Melanocyte of skin (primary cell): ENCODE results near the gene ERLIN1. TPM values are rescaled to one million over a fixed set of nuclear protein-coding genes. Genes with fewer than 3 reads are reported as not detected.

Experiments used
- total RNA-seq, 2 donors: library from RNA; depleted of rRNA; stranded (reverse); fragments of >200 nt; gene quantifications; 2 replicates each; pipeline ENCODE4 v1.2.3, GENCODE V29; 2012

ERLIN1 gene
- total RNA-seq: 10 to 100 TPM; 16.9 to 29.0 TPM

DNA sequence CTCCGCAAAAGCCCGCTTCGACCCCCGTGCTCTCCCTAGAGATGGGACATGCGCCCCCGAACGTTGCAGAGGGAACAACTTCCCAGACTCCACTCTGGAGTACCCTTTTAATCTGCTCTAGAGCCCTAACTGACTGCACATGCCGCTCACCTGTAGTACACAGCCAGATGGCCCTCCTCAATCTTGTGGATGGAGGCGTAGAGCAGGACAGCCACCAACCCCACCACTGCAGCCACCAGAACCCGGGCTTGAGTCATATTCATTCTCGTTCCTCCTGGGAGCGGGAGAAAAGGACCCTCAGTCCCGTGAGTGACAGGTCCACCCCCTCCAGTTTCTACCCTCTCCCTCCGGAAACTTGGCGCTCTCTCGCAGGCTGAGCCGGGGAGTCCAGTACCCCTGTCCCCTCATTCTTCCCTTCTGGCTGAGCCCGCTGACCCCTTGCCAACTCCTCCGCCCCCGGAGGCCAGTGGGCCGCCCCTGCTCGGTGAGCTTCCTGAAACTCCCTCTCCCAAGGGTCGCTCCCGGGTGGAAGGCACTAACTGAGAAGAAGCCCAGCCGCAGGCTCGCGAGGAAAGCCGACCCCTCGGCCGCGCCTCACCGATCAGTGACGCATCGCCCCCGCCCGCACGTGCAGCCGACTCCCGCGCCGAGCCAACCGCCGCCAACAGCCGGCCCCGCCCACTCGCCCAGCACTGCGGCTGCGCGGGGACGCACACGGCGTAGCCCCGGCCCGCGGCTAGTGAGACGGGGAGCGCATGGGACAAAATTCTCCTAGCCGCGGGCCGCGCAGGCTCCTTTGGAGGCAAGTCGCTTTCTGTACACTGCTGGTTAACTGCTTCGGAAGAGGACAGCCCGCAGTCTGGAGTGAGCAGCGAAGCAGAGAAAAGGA, at the start of gene ERLIN1:
Gene ERLIN1 (minus strand): TSS at position 666 of the 889 bp plus-strand sequence. CDS start 403 bp downstream, at position 263.

Other genes starting within 250 kb of the ERLIN1 start
- gene DNMBP, start 176.1 kb downstream of the ERLIN1 start, total RNA-seq: 10 to 100 TPM in 1 of 2 donors, 1 to 10 TPM in 1; 8.6 to 10.3 TPM
- gene CPN1, start 104.2 kb downstream of the ERLIN1 start, total RNA-seq: 1 to 10 TPM in 1 of 2 donors, not detected in 1; 5.3 TPM
- 10 to 100 TPM; 28.9 to 38.0 TPM for gene CHUK, start 43.6 kb upstream of the ERLIN1 start, total RNA-seq
- 10 to 100 TPM; 26.2 to 49.3 TPM for gene CWF19L1, start 81.6 kb upstream of the ERLIN1 start, total RNA-seq
- gene BLOC1S2, start 100.7 kb upstream of the ERLIN1 start, total RNA-seq: 10 to 100 TPM; 57.5 to 70.9 TPM
- gene PKD2L1, start 144.2 kb upstream of the ERLIN1 start, total RNA-seq: not detected
- gene SCD, start 161.2 kb upstream of the ERLIN1 start, total RNA-seq: 100 to 1,000 TPM; 881 to 898 TPM